Mucosa of descending colon (tissue), 3 donors: ENCODE measurements around the gene MOB3A. TPM values are rescaled to one million over a fixed set of nuclear protein-coding genes. Genes with fewer than 3 reads are reported as not detected.
A peak's percentile ranks its signal among the peaks of the same experiment; 100 is the strongest.
"Not testable (repeated sequence)": the region's sequence is repeated elsewhere in the genome, so short reads cannot be mapped to it uniquely, and the experiment has no call there.

Source experiments
- ATAC-seq: fragments of 200-7000 bp; cut with Tn5 transposase; one replicate; pipeline ENCODE4 v1.9.1; 2020; ENCODE audit warnings: mild to moderate bottlenecking, moderate library complexity
- DNase-seq, 3 donors: peaks; one replicate each; pipeline ENCODE4 v3.0.0-alpha.2; 2020
- H3K36me3 ChIP-seq: fragments of 200-600 bp; one replicate; pipeline ENCODE4 v1.8.0; 2021; ENCODE audit warnings: low read depth, mild to moderate bottlenecking
- H3K4me1 ChIP-seq: fragments of 200-600 bp; one replicate; pipeline ENCODE4 v1.8.0; 2021; ENCODE audit warnings: low read depth, mild to moderate bottlenecking
- H3K4me3 ChIP-seq: fragments of 200-600 bp; one replicate; pipeline ENCODE4 v1.8.0; 2021; ENCODE audit warnings: mild to moderate bottlenecking
- H3K9me3 ChIP-seq: fragments of 200-600 bp; one replicate; pipeline ENCODE4 v1.8.0; 2021; ENCODE audit warnings: mild to moderate bottlenecking
- CTCF ChIP-seq: fragments of 200-600 bp; IDR thresholded peaks from one replicate; pipeline ENCODE4 v1.8.0; 2022; ENCODE audit warnings: antibody characterized with exemption, mild to moderate bottlenecking
- intact Hi-C, 2 donors: fragments of 100-400 bp; cut with DNase I in 1 of 2; cut with micrococcal nuclease in 1 of 2; formaldehyde crosslinking; loops; one replicate each; pipeline versions ENCODE4 v1.11.0 to v1.11.1; 2022; cut with DNase I, micrococcal nuclease
- total RNA-seq, 3 donors: library from RNA; stranded (reverse); fragmentation: NEBNext Ultra II Directional in 2 of 3; extraction: Animal tissue kit (Norgen Biotek cat#: 25700) in 2 of 3; gene quantifications; one replicate each; pipeline versions ENCODE4 v1.2.1 to v1.2.4, GENCODE V29; 2021 to 2023
- donor health status: DM: no; HTN: no; CAD: no; lungs with moderate emphysema.
- donor health status: DM: no; HTN: no; CAD: no.
- donor health status: DM: no; HTN: yes; CAD: no.

Gene MOB3A
- total RNA-seq, 3 donors from 2014 or later, result 39.8 to 76.8 (median 43.7) TPM

GRCh38 chr19:2089727-2090053 is 6.4 kb downstream of the MOB3A start:
- TF ChIP-seq CTCF, result no peak
- no peak for ATAC-seq
- Histone ChIP-seq H3K4me3 (no peak overlapping the region), H3K4me1 (peaks cover 23% of the 10 kb centered on the region), H3K9me3 (no peaks in the 10 kb centered on the region), H3K36me3 (no peaks in the 10 kb centered on the region)
- no peak for DNase-seq
- intact Hi-C loops, result no loop called here

GRCh38 chr19:2089001-2089711 is 7.0 kb downstream of the MOB3A start:
- TF ChIP-seq CTCF, result no peak
- no peak for ATAC-seq
- Histone ChIP-seq H3K36me3 (no peaks in the 10 kb centered on the region), H3K4me1 (peaks cover 23% of the 10 kb centered on the region), H3K9me3 (no peaks in the 10 kb centered on the region), H3K4me3 (no peak overlapping the region)
- intact Hi-C loops, result no loop called here
- DNase-seq, result no peak

GRCh38 chr19:2087621-2088100 is 8.5 kb downstream of the MOB3A start:
- H3K4me1 ChIP-seq, result peaks cover 23% of the 10 kb centered on the region
- ATAC-seq, result peak; percentile 40
- intact Hi-C loops, result no loop called here

DNA sequence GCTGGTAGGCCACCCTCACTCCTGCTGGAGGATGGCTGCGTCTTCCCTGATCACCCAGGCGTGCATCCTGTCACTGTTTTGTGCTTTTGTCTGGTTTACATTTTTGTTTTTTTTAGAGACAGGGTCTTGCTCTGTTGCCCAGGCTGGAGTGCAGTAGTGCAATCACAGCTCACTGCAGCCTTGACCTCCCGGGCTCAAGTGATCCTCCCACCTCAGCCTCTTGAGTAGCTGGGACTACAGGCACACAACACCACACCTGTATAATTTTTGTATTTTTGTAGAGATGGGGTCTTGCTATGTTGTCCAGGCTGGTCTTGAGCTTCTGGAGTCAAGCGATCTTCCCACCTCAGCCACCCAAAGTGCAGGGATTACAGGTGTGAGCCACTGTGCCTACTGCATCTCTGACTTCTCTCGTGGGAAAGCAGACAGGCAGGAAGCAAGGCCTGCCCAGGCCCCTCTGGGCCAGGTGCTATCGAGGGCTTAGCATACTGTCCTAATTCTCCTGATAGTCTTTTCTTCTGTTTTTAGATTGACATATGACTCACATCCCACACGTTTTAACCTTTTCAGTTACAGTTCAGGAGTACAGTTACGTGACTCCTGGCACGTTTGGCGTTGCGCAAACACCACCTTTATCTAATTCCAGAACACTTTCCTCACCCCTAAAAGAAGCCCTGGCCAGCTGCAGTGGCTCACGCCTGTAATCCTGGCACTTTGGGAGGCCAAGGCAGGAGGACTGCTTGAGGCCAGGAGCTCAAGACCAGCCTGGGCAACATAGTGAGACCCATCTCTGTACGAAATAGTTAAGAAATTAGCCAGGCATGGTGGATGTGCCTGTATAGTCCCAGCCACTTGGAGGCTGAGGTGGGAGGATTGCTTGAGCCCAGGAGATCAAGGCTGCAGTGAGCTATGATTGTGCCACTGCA is 9.2 kb downstream of the MOB3A start:
- H3K4me3 ChIP-seq, intact Hi-C loops, H3K9me3 ChIP-seq, DNase-seq, ATAC-seq, H3K36me3 ChIP-seq: not testable (repeated sequence)
- H3K4me1 ChIP-seq, result peaks cover 23% of the 10 kb centered on the region

More at GRCh38 chr19:2087621-2088100, 8.5 kb downstream of the MOB3A start:
- no peak for TF ChIP-seq CTCF
- Histone ChIP-seq H3K36me3 (no peaks in the 10 kb centered on the region), H3K9me3 (no peaks in the 10 kb centered on the region), H3K4me3 (no peak overlapping the region)
- DNase-seq, result no peak

GRCh38 chr19:2084993-2085720 is 11.0 kb downstream of the MOB3A start:
- Histone ChIP-seq H3K4me3 (no peak overlapping the region), H3K4me1 (peaks cover 11% of the 10 kb centered on the region), H3K36me3 (no peaks in the 10 kb centered on the region), H3K9me3 (no peaks in the 10 kb centered on the region)
- peak; percentile 74 to 93 (median 82) for DNase-seq
- no peak for TF ChIP-seq CTCF
- ATAC-seq, result peak; percentile 76
- intact Hi-C loops, result no loop called here
